ENCODE data around the gene ANKLE2. TPM values are rescaled to one million over a fixed set of nuclear protein-coding genes. Genes with fewer than 3 reads are reported as not detected.
A peak's percentile ranks its signal among the peaks of the same experiment; 100 is the strongest.
"Not testable (repeated sequence)": the region's sequence is repeated elsewhere in the genome, so short reads cannot be mapped to it uniquely, and the experiment has no call there.

ANKLE2 gene
- total RNA-seq, 1 experiment from 2014 or later = 52.4 TPM

- in situ Hi-C loops (cut with HindIII; ENCODE audit: low pct_unique_long_range_greater_than_20kb, low sequenced_read_pairs) = no loop called here
- DNase-seq (ENCODE audit: low read depth, low spot score) = peak; percentile 69
These were observed 22.4 kb upstream of the ANKLE2 start for GRCh38 chr12:132783917-132784531.

GRCh38 chr12:132781938-132782337 is 20.3 kb upstream of the ANKLE2 start:
- in situ Hi-C loops (cut with HindIII; ENCODE audit: low pct_unique_long_range_greater_than_20kb, low sequenced_read_pairs) = no loop called here
- no peak for DNase-seq (ENCODE audit: low read depth, low spot score)

- in situ Hi-C loops (cut with HindIII; ENCODE audit: low pct_unique_long_range_greater_than_20kb, low sequenced_read_pairs) = no loop called here
- no peak for DNase-seq (ENCODE audit: low read depth, low spot score)
These were observed 18.2 kb upstream of the ANKLE2 start for GRCh38 chr12:132779781-132780353.

- no peak for DNase-seq (ENCODE audit: low read depth, low spot score)
- in situ Hi-C loops (cut with HindIII; ENCODE audit: low pct_unique_long_range_greater_than_20kb, low sequenced_read_pairs) = no loop called here
These were observed 16.0 kb upstream of the ANKLE2 start for GRCh38 chr12:132777614-132778013.

GRCh38 chr12:132776816-132777568 is 15.4 kb upstream of the ANKLE2 start:
- DNase-seq (ENCODE audit: low read depth, low spot score) = no peak
- in situ Hi-C loops (cut with HindIII; ENCODE audit: low pct_unique_long_range_greater_than_20kb, low sequenced_read_pairs) = no loop called here

GRCh38 chr12:132776230-132776625 is 14.6 kb upstream of the ANKLE2 start:
- DNase-seq (ENCODE audit: low read depth, low spot score); in situ Hi-C loops (cut with HindIII; ENCODE audit: low pct_unique_long_range_greater_than_20kb, low sequenced_read_pairs): not testable (repeated sequence)

- in situ Hi-C loops (cut with HindIII; ENCODE audit: low pct_unique_long_range_greater_than_20kb, low sequenced_read_pairs) = no loop called here
- DNase-seq (ENCODE audit: low read depth, low spot score) = no peak
These were observed 14.0 kb upstream of the ANKLE2 start for GRCh38 chr12:132775502-132776229.

- in situ Hi-C loops (cut with HindIII; ENCODE audit: low pct_unique_long_range_greater_than_20kb, low sequenced_read_pairs) = no loop called here
- DNase-seq (ENCODE audit: low read depth, low spot score) = no peak
These were observed 13.1 kb upstream of the ANKLE2 start for GRCh38 chr12:132774646-132775275.

GRCh38 chr12:132774159-132774558 is 12.5 kb upstream of the ANKLE2 start:
- in situ Hi-C loops (cut with HindIII; ENCODE audit: low pct_unique_long_range_greater_than_20kb, low sequenced_read_pairs) = no loop called here
- no peak for DNase-seq (ENCODE audit: low read depth, low spot score)

GRCh38 chr12:132773077-132773955 is 11.7 kb upstream of the ANKLE2 start:
- in situ Hi-C loops (cut with HindIII; ENCODE audit: low pct_unique_long_range_greater_than_20kb, low sequenced_read_pairs) = no loop called here
- DNase-seq (ENCODE audit: low read depth, low spot score) = no peak

- in situ Hi-C loops (cut with HindIII; ENCODE audit: low pct_unique_long_range_greater_than_20kb, low sequenced_read_pairs) = no loop called here
- no peak for DNase-seq (ENCODE audit: low read depth, low spot score)
These were observed 11.0 kb upstream of the ANKLE2 start for GRCh38 chr12:132772606-132773005.

GRCh38 chr12:132771126-132771838 is 9.7 kb upstream of the ANKLE2 start:
- in situ Hi-C loops (cut with HindIII; ENCODE audit: low pct_unique_long_range_greater_than_20kb, low sequenced_read_pairs) = no loop called here
- DNase-seq (ENCODE audit: low read depth, low spot score) = no peak

GRCh38 chr12:132766380-132767085 is 4.9 kb upstream of the ANKLE2 start:
- in situ Hi-C loops (cut with HindIII; ENCODE audit: low pct_unique_long_range_greater_than_20kb, low sequenced_read_pairs) = no loop called here
- no peak for DNase-seq (ENCODE audit: low read depth, low spot score)

- in situ Hi-C loops (cut with HindIII; ENCODE audit: low pct_unique_long_range_greater_than_20kb, low sequenced_read_pairs) = no loop called here
- no peak for DNase-seq (ENCODE audit: low read depth, low spot score)
These were observed 3.7 kb upstream of the ANKLE2 start for GRCh38 chr12:132765361-132765760.

GRCh38 chr12:132764231-132764630 is 2.6 kb upstream of the ANKLE2 start:
- in situ Hi-C loops (cut with HindIII; ENCODE audit: low pct_unique_long_range_greater_than_20kb, low sequenced_read_pairs) = no loop called here
- DNase-seq (ENCODE audit: low read depth, low spot score) = no peak

All from SK-MEL-5 (cell line).